HEK293 (cell line): ENCODE data around the gene TNFRSF21.

Experiments
- CTCF ChIA-PET: fragments of 350-600 bp; formaldehyde crosslinking; extraction: SDS; loops from one replicate; lab custom pipeline; 2021; ENCODE audit warnings: antibody characterized with exemption; lab: Yijun Ruan, JAX
- POLR2A ChIA-PET: fragments of 300-600 bp; formaldehyde crosslinking; extraction: SDS; loops from one replicate; lab custom pipeline; 2020; ENCODE audit warnings: antibody characterized with exemption, inconsistent platforms; lab: Yijun Ruan, JAX
- H3K27ac ChIP-seq: fragments of 200-500 bp; sonication (Bioruptor generic); 2 replicates; pipeline ENCODE4 v1.5.1; 2014; ENCODE audit warnings: low read depth, low read length, control low read depth, inconsistent platforms; ENCODE audit errors: extremely low read depth
- H3K36me3 ChIP-seq, 2 experiments: fragments of 200-500 bp in 1 of 2; sonication (Bioruptor generic) in 1 of 2; 1 replicate in 1 of 2; 2 replicates in 1 of 2; pipeline ENCODE4 v1.5.1; 2014 to 2017; ENCODE audit warnings: inconsistent platforms in 2 of 2, low read length in 2 of 2; ENCODE audit not compliant: control insufficient read depth in 2 of 2, insufficient read depth in 1 of 2
- H3K4me1 ChIP-seq: fragments of 200-500 bp; sonication (Bioruptor generic); 2 replicates; pipeline ENCODE4 v1.5.1; 2014; ENCODE audit warnings: mild to moderate bottlenecking, low read length, inconsistent platforms; ENCODE audit not compliant: control insufficient read depth, insufficient read depth
- H3K4me3 ChIP-seq: 2 replicates; pipeline ENCODE4 v1.5.1; 2011; ENCODE audit warnings: low read depth, mild to moderate bottlenecking, control low read depth, low read length, moderate library complexity
- H3K9me3 ChIP-seq: fragments of 200-500 bp; sonication (Bioruptor generic); 2 replicates; pipeline ENCODE4 v1.5.1; 2014; ENCODE audit warnings: low read depth, low read length, inconsistent platforms; ENCODE audit not compliant: control insufficient read depth, insufficient read depth
- BCL11A ChIP-seq: fragments of 450-650 bp; formaldehyde crosslinking; IDR thresholded peaks from 2 replicates; pipeline ENCODE4 v1.5.1; 2016; ENCODE audit warnings: low read depth, missing biosample characterization, missing genetic modification characterization
- FEZF1 ChIP-seq: fragments of 450-650 bp; formaldehyde crosslinking; IDR thresholded peaks from 2 replicates; pipeline ENCODE4 v1.5.1; 2016; ENCODE audit warnings: missing biosample characterization, missing genetic modification characterization
- SALL2 ChIP-seq: fragments of 450-650 bp; formaldehyde crosslinking; IDR thresholded peaks from 2 replicates; pipeline ENCODE4 v1.5.0; 2017; ENCODE audit warnings: missing biosample characterization, mild to moderate bottlenecking, missing genetic modification characterization, borderline replicate concordance
- SCRT1 ChIP-seq: fragments of 450-650 bp; formaldehyde crosslinking; IDR thresholded peaks from 2 replicates; pipeline ENCODE4 v1.5.1; 2016; ENCODE audit warnings: missing biosample characterization, missing genetic modification characterization, borderline replicate concordance
- ZNF10 ChIP-seq: fragments of 450-650 bp; formaldehyde crosslinking; IDR thresholded peaks from 2 replicates; pipeline ENCODE4 v1.5.1; 2017; ENCODE audit warnings: missing biosample characterization, missing genetic modification characterization
- ZNF114 ChIP-seq: fragments of 450-650 bp; formaldehyde crosslinking; IDR thresholded peaks from 2 replicates; pipeline ENCODE4 v1.5.0; 2017; ENCODE audit warnings: missing biosample characterization, missing genetic modification characterization
- ZNF146 ChIP-seq: fragments of 450-650 bp; formaldehyde crosslinking; IDR thresholded peaks from 2 replicates; pipeline ENCODE4 v1.5.1; 2016; ENCODE audit warnings: missing biosample characterization, missing genetic modification characterization
- ZNF23 ChIP-seq: fragments of 450-650 bp; formaldehyde crosslinking; IDR thresholded peaks from 2 replicates; pipeline ENCODE4 v1.5.1; 2016; ENCODE audit warnings: missing biosample characterization, missing genetic modification characterization, borderline replicate concordance
- ZNF433 ChIP-seq: fragments of 450-650 bp; formaldehyde crosslinking; IDR thresholded peaks from 2 replicates; pipeline ENCODE4 v1.5.1; 2016; ENCODE audit warnings: missing biosample characterization, missing genetic modification characterization, low read depth
- ZNF473 ChIP-seq: fragments of 450-650 bp; formaldehyde crosslinking; IDR thresholded peaks from 2 replicates; pipeline ENCODE4 v1.5.1; 2017; ENCODE audit warnings: missing biosample characterization, missing genetic modification characterization
- ZNF501 ChIP-seq: fragments of 450-650 bp; formaldehyde crosslinking; IDR thresholded peaks from 2 replicates; pipeline ENCODE4 v1.5.1; 2016; ENCODE audit warnings: missing biosample characterization, missing genetic modification characterization
- ZNF558 ChIP-seq: fragments of 450-650 bp; formaldehyde crosslinking; IDR thresholded peaks from 2 replicates; pipeline ENCODE4 v1.5.1; 2016; ENCODE audit warnings: missing biosample characterization, missing genetic modification characterization
- ZNF600 ChIP-seq: fragments of 450-650 bp; formaldehyde crosslinking; IDR thresholded peaks from 2 replicates; pipeline ENCODE4 v1.5.1; 2016; ENCODE audit warnings: missing biosample characterization, missing genetic modification characterization
- ZNF610 ChIP-seq: fragments of 450-650 bp; formaldehyde crosslinking; IDR thresholded peaks from 2 replicates; pipeline ENCODE4 v1.5.1; 2016; ENCODE audit warnings: missing biosample characterization, missing genetic modification characterization, borderline replicate concordance
- ZNF623 ChIP-seq: fragments of 450-650 bp; formaldehyde crosslinking; IDR thresholded peaks from 2 replicates; pipeline ENCODE4 v1.5.1; 2016; ENCODE audit warnings: missing biosample characterization, missing genetic modification characterization
- ZNF624 ChIP-seq: fragments of 450-650 bp; formaldehyde crosslinking; IDR thresholded peaks from 2 replicates; pipeline ENCODE4 v1.5.1; 2017; ENCODE audit warnings: missing biosample characterization, missing genetic modification characterization
- ZNF670 ChIP-seq: fragments of 450-650 bp; formaldehyde crosslinking; IDR thresholded peaks from 2 replicates; pipeline ENCODE4 v1.5.1; 2016; ENCODE audit warnings: missing biosample characterization, missing genetic modification characterization, low read depth
- ZNF707 ChIP-seq: fragments of 450-650 bp; formaldehyde crosslinking; IDR thresholded peaks from 2 replicates; pipeline ENCODE4 v1.5.1; 2016; ENCODE audit warnings: missing biosample characterization, missing genetic modification characterization
- ZSCAN30 ChIP-seq: fragments of 450-650 bp; IDR thresholded peaks from 2 replicates; pipeline ENCODE4 v1.5.1; 2018; ENCODE audit warnings: missing biosample characterization, mild to moderate bottlenecking, missing genetic modification characterization, moderate library complexity
- TF ChIP-seq, protein P1 (sequence below): fragments of 450-650 bp; formaldehyde crosslinking; IDR thresholded peaks from 2 replicates; pipeline ENCODE4 v1.5.1; 2016; ENCODE audit warnings: missing biosample characterization, missing genetic modification characterization
- TF ChIP-seq, protein P2 (sequence below): fragments of 450-650 bp; formaldehyde crosslinking; IDR thresholded peaks from 2 replicates; pipeline ENCODE4; 2016; ENCODE audit warnings: missing biosample characterization, missing genetic modification characterization
- TF ChIP-seq, protein P3 (sequence below): fragments of 450-650 bp; IDR thresholded peaks from 2 replicates; pipeline ENCODE4 v1.5.1; 2018; ENCODE audit warnings: missing biosample characterization, missing genetic modification characterization
- TF ChIP-seq, protein P4 (sequence below): fragments of 450-650 bp; formaldehyde crosslinking; IDR thresholded peaks from 2 replicates; pipeline ENCODE4 v1.5.1; 2016; ENCODE audit warnings: missing biosample characterization, missing genetic modification characterization

TNFRSF21 gene

DNA sequence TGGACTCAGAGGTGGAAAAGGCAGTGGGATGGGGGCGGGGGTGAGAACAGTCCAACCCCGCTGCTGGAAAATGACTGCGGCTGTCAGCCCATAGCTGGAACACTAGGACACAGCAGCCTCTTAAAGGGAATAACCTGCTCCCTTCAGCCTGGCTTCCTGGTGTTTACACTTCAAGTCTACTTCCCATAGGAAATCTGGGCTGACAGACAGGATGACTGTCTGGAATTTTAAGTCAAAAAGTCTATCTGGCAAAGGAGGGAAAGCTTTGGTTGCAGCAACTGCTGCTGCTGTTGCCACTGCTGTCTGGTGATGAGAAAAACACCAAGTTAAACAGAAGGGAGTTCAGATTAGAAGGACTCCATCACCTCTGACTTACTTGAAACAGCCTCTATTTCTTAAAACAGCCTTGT lies 44.9 kb downstream of the TNFRSF21 start:
- no peak overlapping the region for H3K27ac ChIP-seq
- TF ChIP-seq FEZF1 (tag by site-specific recombination) (no peak), ZNF114 (tag by site-specific recombination) (no peak), ZNF10 (tag by site-specific recombination) (no peak), ZNF146 (tag by site-specific recombination) (no peak)
- no peaks in the 10 kb centered on the region for H3K9me3 ChIP-seq
- POLR2A ChIA-PET: no interaction called here
- no peak overlapping the region for H3K4me3 ChIP-seq
- H3K36me3 ChIP-seq: peaks cover 0 to 3% of the 10 kb centered on the region in 2 experiments; a peak in 1 of 3 replicates
- CTCF ChIA-PET: interaction anchor here (0.7 to 1.5 kb wide), 4 partner anchors 9 to 167 kb away, joined by 3 to 5 read pairs (median 4); no protein-coding TSS in a partner anchor
- H3K4me1 ChIP-seq: no peaks in the 10 kb centered on the region

DNA sequence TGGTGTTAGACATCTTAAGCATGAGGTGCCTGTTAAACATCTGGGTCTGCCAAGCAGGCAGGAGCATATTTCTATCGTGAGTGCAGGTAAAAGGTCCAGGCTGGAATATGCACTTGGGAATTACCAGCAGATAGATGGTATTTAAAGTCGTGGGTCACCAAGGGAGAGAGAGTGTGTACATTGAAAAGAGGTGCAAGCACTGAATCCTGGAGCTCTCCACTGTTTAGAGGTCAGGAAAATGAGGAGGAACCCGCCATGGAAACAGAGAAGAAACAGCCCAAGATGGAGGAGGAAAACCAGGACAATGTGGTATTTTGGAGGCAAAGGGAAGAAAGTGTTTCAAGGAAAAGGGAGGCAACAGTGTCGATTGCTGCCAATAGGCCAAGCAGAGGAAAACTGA lies 46.4 kb downstream of the TNFRSF21 start:
- no peak overlapping the region for H3K27ac ChIP-seq
- H3K4me3 ChIP-seq: no peak overlapping the region
- TF ChIP-seq ZNF558 (tag by site-specific recombination) (no peak), ZNF433 (tag by site-specific recombination) (no peak), BCL11A (tag by site-specific recombination) (no peak), ZNF707 (no peak), ZNF610 (no peak), ZNF473 (tag by site-specific recombination) (no peak), ZSCAN30 (tag by site-specific recombination) (no peak), ZNF623 (no peak), SALL2 (tag by site-specific recombination) (no peak)
- TF ChIP-seq, protein P1, sequence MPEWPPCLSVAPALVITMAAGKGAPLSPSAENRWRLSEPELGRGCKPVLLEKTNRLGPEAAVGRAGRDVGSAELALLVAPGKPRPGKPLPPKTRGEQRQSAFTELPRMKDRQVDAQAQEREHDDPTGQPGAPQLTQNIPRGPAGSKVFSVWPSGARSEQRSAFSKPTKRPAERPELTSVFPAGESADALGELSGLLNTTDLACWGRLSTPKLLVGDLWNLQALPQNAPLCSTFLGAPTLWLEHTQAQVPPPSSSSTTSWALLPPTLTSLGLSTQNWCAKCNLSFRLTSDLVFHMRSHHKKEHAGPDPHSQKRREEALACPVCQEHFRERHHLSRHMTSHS (tag by site-specific recombination): no peak
- TF ChIP-seq, protein P2, sequence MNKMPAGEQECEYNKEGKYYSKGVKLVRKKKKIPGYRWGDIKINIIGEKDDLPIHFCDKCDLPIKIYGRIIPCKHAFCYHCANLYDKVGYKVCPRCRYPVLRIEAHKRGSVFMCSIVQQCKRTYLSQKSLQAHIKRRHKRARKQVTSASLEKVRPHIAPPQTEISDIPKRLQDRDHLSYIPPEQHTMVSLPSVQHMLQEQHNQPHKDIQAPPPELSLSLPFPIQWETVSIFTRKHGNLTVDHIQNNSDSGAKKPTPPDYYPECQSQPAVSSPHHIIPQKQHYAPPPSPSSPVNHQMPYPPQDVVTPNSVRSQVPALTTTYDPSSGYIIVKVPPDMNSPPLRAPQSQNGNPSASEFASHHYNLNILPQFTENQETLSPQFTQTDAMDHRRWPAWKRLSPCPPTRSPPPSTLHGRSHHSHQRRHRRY (tag by site-specific recombination): no peak
- TF ChIP-seq, protein P3, sequence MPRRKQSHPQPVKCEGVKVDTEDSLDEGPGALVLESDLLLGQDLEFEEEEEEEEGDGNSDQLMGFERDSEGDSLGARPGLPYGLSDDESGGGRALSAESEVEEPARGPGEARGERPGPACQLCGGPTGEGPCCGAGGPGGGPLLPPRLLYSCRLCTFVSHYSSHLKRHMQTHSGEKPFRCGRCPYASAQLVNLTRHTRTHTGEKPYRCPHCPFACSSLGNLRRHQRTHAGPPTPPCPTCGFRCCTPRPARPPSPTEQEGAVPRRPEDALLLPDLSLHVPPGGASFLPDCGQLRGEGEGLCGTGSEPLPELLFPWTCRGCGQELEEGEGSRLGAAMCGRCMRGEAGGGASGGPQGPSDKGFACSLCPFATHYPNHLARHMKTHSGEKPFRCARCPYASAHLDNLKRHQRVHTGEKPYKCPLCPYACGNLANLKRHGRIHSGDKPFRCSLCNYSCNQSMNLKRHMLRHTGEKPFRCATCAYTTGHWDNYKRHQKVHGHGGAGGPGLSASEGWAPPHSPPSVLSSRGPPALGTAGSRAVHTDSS (tag by site-specific recombination): no peak
- no peaks in the 10 kb centered on the region for H3K9me3 ChIP-seq
- H3K4me1 ChIP-seq: no peaks in the 10 kb centered on the region
- H3K36me3 ChIP-seq: peaks cover 0 to 3% of the 10 kb centered on the region in 2 experiments; a peak in 2 of 3 replicates
- ChIA-PET POLR2A (no interaction called here), CTCF (interaction anchor here (0.6 to 1.5 kb wide), 3 partner anchors 49 to 248 kb away, joined by 3 to 4 read pairs (median 3); no protein-coding TSS in a partner anchor)

DNA sequence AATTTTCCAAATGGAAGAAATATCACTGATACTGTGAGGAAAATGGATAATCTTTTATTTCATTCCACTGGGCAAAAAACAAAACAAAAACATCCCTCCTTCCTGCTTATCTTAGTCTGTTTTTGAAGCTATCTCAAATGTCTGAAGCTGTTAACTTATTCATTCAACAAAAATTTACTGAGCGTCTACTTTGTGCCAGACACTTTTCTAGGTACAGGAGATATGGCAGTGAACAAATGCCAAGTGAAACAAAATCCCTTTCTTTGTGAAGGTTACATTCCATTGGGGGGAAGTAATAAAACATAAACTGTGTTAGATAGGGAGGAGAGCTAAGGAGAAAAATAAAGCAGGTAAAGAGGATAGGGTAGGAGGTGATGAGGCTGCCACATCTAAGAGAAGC lies 47.5 kb downstream of the TNFRSF21 start:
- Histone ChIP-seq H3K27ac (no peak overlapping the region), H3K4me1 (no peaks in the 10 kb centered on the region), H3K9me3 (no peaks in the 10 kb centered on the region), H3K36me3 (peaks cover 0 to 3% of the 10 kb centered on the region in 2 experiments; a peak in 1 of 3 replicates), H3K4me3 (no peak overlapping the region)
- CTCF ChIA-PET: interaction anchor here (0.8 kb wide), 1 partner anchor 166 kb away, joined by 3 read pairs; no protein-coding TSS in a partner anchor
- TF ChIP-seq ZNF501 (tag by site-specific recombination) (no peak), ZNF600 (tag by site-specific recombination) (no peak), ZNF624 (tag by site-specific recombination) (no peak), SCRT1 (tag by site-specific recombination) (no peak), ZNF670 (tag by site-specific recombination) (no peak), ZNF23 (no peak)
- TF ChIP-seq, protein P4, sequence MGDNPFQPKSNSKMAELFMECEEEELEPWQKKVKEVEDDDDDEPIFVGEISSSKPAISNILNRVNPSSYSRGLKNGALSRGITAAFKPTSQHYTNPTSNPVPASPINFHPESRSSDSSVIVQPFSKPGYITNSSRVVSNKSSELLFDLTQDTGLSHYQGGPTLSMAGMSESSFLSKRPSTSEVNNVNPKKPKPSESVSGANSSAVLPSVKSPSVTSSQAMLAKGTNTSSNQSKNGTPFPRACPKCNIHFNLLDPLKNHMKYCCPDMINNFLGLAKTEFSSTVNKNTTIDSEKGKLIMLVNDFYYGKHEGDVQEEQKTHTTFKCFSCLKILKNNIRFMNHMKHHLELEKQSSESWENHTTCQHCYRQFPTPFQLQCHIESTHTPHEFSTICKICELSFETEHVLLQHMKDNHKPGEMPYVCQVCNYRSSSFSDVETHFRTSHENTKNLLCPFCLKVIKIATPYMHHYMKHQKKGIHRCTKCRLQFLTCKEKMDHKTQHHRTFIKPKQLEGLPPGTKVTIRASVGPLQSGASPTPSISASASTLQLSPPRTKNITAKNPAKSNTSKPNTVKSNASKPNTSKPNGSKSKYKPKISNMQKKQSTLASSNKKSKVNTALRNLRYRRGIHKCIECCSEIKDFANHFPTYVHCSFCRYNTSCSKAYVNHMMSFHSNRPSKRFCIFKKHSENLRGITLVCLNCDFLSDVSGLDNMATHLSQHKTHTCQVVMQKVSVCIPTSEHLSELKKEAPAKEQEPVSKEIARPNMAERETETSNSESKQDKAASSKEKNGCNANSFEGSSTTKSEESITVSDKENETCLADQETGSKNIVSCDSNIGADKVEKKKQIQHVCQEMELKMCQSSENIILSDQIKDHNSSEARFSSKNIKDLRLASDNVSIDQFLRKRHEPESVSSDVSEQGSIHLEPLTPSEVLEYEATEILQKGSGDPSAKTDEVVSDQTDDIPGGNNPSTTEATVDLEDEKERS (tag by site-specific recombination): no peak
- TF ChIP-seq, all 188 proteins: peak for 0
- POLR2A ChIA-PET: no interaction called here
